Measurements from ENCODE around the gene SAPCD1. TPM values are rescaled to one million over a fixed set of nuclear protein-coding genes. Genes with fewer than 3 reads are reported as not detected.

The SAPCD1 gene
- total and polyA plus RNA-seq, 4 donors: 0.59 to 2.6 (median 0.68) TPM; not detected in 1

- TF ChIP-seq HNF4A (conservative IDR thresholded peaks at IDR 0.05) (no peak), MAX (IDR thresholded peaks at IDR 0.05) (no peak), ZBTB33 (IDR thresholded peaks at IDR 0.05) (no peak), YY1 (IDR thresholded peaks at IDR 0.05) (no peak), ATF3 (IDR thresholded peaks at IDR 0.05) (no peak), FOXA2 (IDR thresholded peaks at IDR 0.05) (no peak), JUND (IDR thresholded peaks at IDR 0.05) (no peak), TAF1 (conservative IDR thresholded peaks at IDR 0.05) (no peak)
Measured at GRCh38 chr6:31733734-31734133, 28.7 kb upstream of the SAPCD1 start (continued).

- no peak for DNase-seq (ENCODE audit: low spot score)
- Histone ChIP-seq H3K9me3 (ENCODE audit: control insufficient read depth in 4 of 4, low read length in 3 of 4) (no peaks in the 10 kb centered on the region), H3K27ac (ENCODE audit: low read depth in 1 of 2, low read length in 2 of 2) (peak overlapping the region; percentile 90 to 96), H3K36me3 (ENCODE audit: control insufficient read depth in 4 of 4, insufficient read depth in 3 of 4, low read depth in 1 of 4, low read length in 3 of 4) (peaks cover 4 to 25% (median 20%) of the 10 kb centered on the region in 4 donors), H3K27me3 (ENCODE audit: control insufficient read depth in 4 of 4, insufficient read depth in 4 of 4, low read length in 3 of 4) (no peaks in the 10 kb centered on the region), H3K4me3 (ENCODE audit: low read depth in 1 of 3, low read length in 3 of 3) (peak overlapping the region in 2 of 3 donors; percentile 53 to 84), H3K4me1 (ENCODE audit: control insufficient read depth in 4 of 4, insufficient read depth in 4 of 4, low read length in 3 of 4) (peaks cover 17 to 56% (median 42%) of the 10 kb centered on the region in 4 donors), H3K9ac (ENCODE audit: low read depth in 1 of 2, low read length in 2 of 2) (peak overlapping the region; percentile 46 to 87)
- no peak for TF ChIP-seq SP1 (IDR thresholded peaks at IDR 0.05)
- TF ChIP-seq RAD21 (IDR thresholded peaks at IDR 0.05): no peak
- peak; percentile 49 to 65 for TF ChIP-seq JUND (IDR thresholded peaks at IDR 0.05)
- WGBS: 53% methylated on average over 2 of the region's 2 CpGs
Measured at GRCh38 chr6:31734247-31734820, 28.1 kb upstream of the SAPCD1 start.

GRCh38 chr6:31734821-31735406 is 27.5 kb upstream of the SAPCD1 start:
- Histone ChIP-seq H3K27ac (ENCODE audit: low read depth in 1 of 2, low read length in 2 of 2) (peak overlapping the region; percentile 90 to 96), H3K9ac (ENCODE audit: low read depth in 1 of 2, low read length in 2 of 2) (peak overlapping the region; percentile 87 to 98), H3K4me3 (ENCODE audit: low read depth in 1 of 3, low read length in 3 of 3) (peak overlapping the region; percentile 53 to 84 (median 80)), H3K36me3 (ENCODE audit: control insufficient read depth in 4 of 4, insufficient read depth in 3 of 4, low read depth in 1 of 4, low read length in 3 of 4) (peaks cover 4 to 25% (median 20%) of the 10 kb centered on the region in 4 donors), H3K9me3 (ENCODE audit: control insufficient read depth in 4 of 4, low read length in 3 of 4) (no peaks in the 10 kb centered on the region), H3K27me3 (ENCODE audit: control insufficient read depth in 4 of 4, insufficient read depth in 4 of 4, low read length in 3 of 4) (no peaks in the 10 kb centered on the region), H3K4me1 (ENCODE audit: control insufficient read depth in 4 of 4, insufficient read depth in 4 of 4, low read length in 3 of 4) (peaks cover 17 to 58% (median 43%) of the 10 kb centered on the region in 4 donors)
- peak; percentile 52 for DNase-seq (ENCODE audit: low spot score)
- WGBS: 38% methylated on average over 18 of the region's 18 CpGs
- TF ChIP-seq NR2F2 (IDR thresholded peaks at IDR 0.05): no peak
- TF ChIP-seq YY1 (IDR thresholded peaks at IDR 0.05): no peak
- no peak for TF ChIP-seq HNF4A (conservative IDR thresholded peaks at IDR 0.05)
- peak in 1 of 2 donors; percentile 5 for TF ChIP-seq JUND (IDR thresholded peaks at IDR 0.05)
- no peak for TF ChIP-seq CTCF (IDR thresholded peaks at IDR 0.05; ENCODE audit: low read depth, low read length, missing input control)
- TF ChIP-seq ZBTB33 (IDR thresholded peaks at IDR 0.05): no peak
- TF ChIP-seq FOXA1 (IDR thresholded peaks at IDR 0.05): no peak
- TF ChIP-seq ATF3 (IDR thresholded peaks at IDR 0.05): no peak
- TF ChIP-seq SP1 (IDR thresholded peaks at IDR 0.05): no peak
